GM12878 (cell line): ENCODE measurements around the gene FMNL2. TPM values are rescaled to one million over a fixed set of nuclear protein-coding genes. Genes with fewer than 3 reads are reported as not detected.

Experiments
- BRCA1 ChIP-seq: IDR thresholded peaks from 2 replicates; pipeline ENCODE4 v1.6.1; 2011; ENCODE audit warnings: low read depth, low read length, improper control_type of control experiment
- CHD4 ChIP-seq: fragments of 200-600 bp; sonication (generic); IDR thresholded peaks from 2 replicates; pipeline ENCODE4 v1.6.1; 2016; ENCODE audit warnings: mild to moderate bottlenecking
- JUND ChIP-seq: IDR thresholded peaks from 2 replicates; pipeline ENCODE4 v1.6.1; 2012; ENCODE audit warnings: low read depth, mild to moderate bottlenecking, low read length, improper control_type of control experiment, moderate library complexity
- MAX ChIP-seq: IDR thresholded peaks from 2 replicates; pipeline ENCODE4 v1.6.1; 2012; ENCODE audit warnings: low read depth, low read length, improper control_type of control experiment
- SMAD1 ChIP-seq: fragments of 450-650 bp; IDR thresholded peaks from 2 replicates; pipeline ENCODE4 v1.6.1; 2018; ENCODE audit warnings: mild to moderate bottlenecking, low read depth; ENCODE audit not compliant: partially characterized antibody
- YBX1 ChIP-seq: fragments of 450-650 bp; IDR thresholded peaks from 2 replicates; pipeline ENCODE4 v1.6.1; 2016; ENCODE audit warnings: antibody characterized with exemption
- polyA plus RNA-seq, 11 experiments: library from polyadenylated mRNA; depleted of rRNA in 4 of 11; unstranded in 6 of 11; stranded (reverse) in 5 of 11; fragments of >200 nt; fragmentation: Nextera tagmentation in 4 of 11; fragmentation: Illumina TruSeq in 1 of 11; extraction: Ambion mirVana in 4 of 11; extraction: Trizol in 1 of 11; gene quantifications; 1 replicate in 1 of 11; 2 replicates in 10 of 11; pipeline versions ENCODE4 v1.2.1 to v1.2.3, GENCODE V29; 2011 to 2016; ENCODE audit warnings: inconsistent platforms in 2 of 11, missing spikeins in 2 of 11, low read depth in 1 of 11
- total RNA-seq, 4 experiments: library from RNA; depleted of rRNA in 3 of 4; stranded (reverse); fragments of >200 nt in 3 of 4; fragmentation: Illumina TruSeq in 1 of 4; extraction: Trizol in 1 of 4; gene quantifications; 2 replicates each; pipeline versions ENCODE4 v1.2.1 to v1.2.3, GENCODE V29; 2013 to 2021
- TF ChIP-seq, protein P1 (sequence below): fragments of 450-650 bp; IDR thresholded peaks from 2 replicates; pipeline ENCODE4 v1.6.1; 2017; ENCODE audit warnings: mild to moderate bottlenecking, moderate library complexity
- TF ChIP-seq, protein P2 (sequence below): fragments of 450-650 bp; IDR thresholded peaks from 2 replicates; pipeline ENCODE4 v1.6.1; 2017; ENCODE audit warnings: borderline replicate concordance

Gene FMNL2
- total and polyA plus RNA-seq, 10 of the 15 experiments (the other 5 are each of a cell fraction or from before 2014, with no cell fraction given), result 0.13 to 9.9 (median 0.35) TPM

- TF ChIP-seq, protein P1, sequence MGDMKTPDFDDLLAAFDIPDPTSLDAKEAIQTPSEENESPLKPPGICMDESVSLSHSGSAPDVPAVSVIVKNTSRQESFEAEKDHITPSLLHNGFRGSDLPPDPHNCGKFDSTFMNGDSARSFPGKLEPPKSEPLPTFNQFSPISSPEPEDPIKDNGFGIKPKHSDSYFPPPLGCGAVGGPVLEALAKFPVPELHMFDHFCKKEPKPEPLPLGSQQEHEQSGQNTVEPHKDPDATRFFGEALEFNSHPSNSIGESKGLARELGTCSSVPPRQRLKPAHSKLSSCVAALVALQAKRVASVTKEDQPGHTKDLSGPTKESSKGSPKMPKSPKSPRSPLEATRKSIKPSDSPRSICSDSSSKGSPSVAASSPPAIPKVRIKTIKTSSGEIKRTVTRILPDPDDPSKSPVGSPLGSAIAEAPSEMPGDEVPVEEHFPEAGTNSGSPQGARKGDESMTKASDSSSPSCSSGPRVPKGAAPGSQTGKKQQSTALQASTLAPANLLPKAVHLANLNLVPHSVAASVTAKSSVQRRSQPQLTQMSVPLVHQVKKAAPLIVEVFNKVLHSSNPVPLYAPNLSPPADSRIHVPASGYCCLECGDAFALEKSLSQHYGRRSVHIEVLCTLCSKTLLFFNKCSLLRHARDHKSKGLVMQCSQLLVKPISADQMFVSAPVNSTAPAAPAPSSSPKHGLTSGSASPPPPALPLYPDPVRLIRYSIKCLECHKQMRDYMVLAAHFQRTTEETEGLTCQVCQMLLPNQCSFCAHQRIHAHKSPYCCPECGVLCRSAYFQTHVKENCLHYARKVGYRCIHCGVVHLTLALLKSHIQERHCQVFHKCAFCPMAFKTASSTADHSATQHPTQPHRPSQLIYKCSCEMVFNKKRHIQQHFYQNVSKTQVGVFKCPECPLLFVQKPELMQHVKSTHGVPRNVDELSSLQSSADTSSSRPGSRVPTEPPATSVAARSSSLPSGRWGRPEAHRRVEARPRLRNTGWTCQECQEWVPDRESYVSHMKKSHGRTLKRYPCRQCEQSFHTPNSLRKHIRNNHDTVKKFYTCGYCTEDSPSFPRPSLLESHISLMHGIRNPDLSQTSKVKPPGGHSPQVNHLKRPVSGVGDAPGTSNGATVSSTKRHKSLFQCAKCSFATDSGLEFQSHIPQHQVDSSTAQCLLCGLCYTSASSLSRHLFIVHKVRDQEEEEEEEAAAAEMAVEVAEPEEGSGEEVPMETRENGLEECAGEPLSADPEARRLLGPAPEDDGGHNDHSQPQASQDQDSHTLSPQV, result no peak
- TF ChIP-seq MAX (no peak), BRCA1 (no peak), YBX1 (no peak), JUND (no peak), SMAD1 (no peak), CHD4 (no peak)
- TF ChIP-seq, protein P2, sequence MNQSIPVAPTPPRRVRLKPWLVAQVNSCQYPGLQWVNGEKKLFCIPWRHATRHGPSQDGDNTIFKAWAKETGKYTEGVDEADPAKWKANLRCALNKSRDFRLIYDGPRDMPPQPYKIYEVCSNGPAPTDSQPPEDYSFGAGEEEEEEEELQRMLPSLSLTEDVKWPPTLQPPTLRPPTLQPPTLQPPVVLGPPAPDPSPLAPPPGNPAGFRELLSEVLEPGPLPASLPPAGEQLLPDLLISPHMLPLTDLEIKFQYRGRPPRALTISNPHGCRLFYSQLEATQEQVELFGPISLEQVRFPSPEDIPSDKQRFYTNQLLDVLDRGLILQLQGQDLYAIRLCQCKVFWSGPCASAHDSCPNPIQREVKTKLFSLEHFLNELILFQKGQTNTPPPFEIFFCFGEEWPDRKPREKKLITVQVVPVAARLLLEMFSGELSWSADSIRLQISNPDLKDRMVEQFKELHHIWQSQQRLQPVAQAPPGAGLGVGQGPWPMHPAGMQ, result no peak
- TF ChIP-seq, all 136 proteins: peak for 0
Observed at GRCh38 chr2:152347076-152347475, 12.1 kb downstream of the FMNL2 start (continued).
